Omental fat pad (tissue), 4 donors: ENCODE data around the gene FAM98B. TPM values are rescaled to one million over a fixed set of nuclear protein-coding genes. Genes with fewer than 3 reads are reported as not detected.

Source experiments
- ATAC-seq: fragments of 150-250 bp; one replicate; pipeline ENCODE4 v1.9.1; 2016; ENCODE audit warnings: mild to moderate bottlenecking, moderate library complexity; ENCODE audit not compliant: low FRiP score
- DNase-seq: peaks from one replicate; pipeline ENCODE4 v3.0.0-alpha.2; 2019; ENCODE audit warnings: low spot score
- total RNA-seq, 4 donors: library from RNA; depleted of rRNA; stranded (reverse); fragments of >200 nt; gene quantifications; one replicate each; pipeline ENCODE4 v1.1.0, GENCODE V29; 2016
- TF ChIP-seq, protein P1 (sequence below), 3 donors: fragments of 450-650 bp; IDR thresholded peaks; one replicate each; pipeline ENCODE4 v1.5.1; 2016 to 2017; ENCODE audit warnings: antibody characterized with exemption in 3 of 3, mild to moderate bottlenecking in 3 of 3, moderate library complexity in 2 of 3

FAM98B gene
- total RNA-seq, 4 donors from 2014 or later, result 7.6 to 18.3 (median 10.7) TPM

DNA sequence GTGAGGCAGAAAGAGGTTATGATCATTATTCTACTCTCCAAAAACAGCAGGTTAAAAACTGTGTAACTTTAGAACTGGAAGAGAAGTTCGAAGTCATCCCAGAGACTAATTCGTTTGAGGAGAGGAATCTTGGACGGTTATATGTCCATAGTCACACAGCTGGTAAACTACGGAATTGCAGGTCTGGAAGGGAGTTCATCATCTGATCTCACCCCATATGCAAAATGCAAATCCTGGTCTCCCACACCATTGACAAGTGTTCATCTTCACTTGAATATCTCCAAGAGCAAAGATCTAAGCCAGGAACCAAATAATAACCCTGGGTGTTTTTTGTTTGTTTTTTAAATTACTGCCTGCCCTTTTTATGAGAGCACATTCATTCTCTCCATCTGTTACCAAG is 53.1 kb downstream of the FAM98B start:
- TF ChIP-seq, protein P1, sequence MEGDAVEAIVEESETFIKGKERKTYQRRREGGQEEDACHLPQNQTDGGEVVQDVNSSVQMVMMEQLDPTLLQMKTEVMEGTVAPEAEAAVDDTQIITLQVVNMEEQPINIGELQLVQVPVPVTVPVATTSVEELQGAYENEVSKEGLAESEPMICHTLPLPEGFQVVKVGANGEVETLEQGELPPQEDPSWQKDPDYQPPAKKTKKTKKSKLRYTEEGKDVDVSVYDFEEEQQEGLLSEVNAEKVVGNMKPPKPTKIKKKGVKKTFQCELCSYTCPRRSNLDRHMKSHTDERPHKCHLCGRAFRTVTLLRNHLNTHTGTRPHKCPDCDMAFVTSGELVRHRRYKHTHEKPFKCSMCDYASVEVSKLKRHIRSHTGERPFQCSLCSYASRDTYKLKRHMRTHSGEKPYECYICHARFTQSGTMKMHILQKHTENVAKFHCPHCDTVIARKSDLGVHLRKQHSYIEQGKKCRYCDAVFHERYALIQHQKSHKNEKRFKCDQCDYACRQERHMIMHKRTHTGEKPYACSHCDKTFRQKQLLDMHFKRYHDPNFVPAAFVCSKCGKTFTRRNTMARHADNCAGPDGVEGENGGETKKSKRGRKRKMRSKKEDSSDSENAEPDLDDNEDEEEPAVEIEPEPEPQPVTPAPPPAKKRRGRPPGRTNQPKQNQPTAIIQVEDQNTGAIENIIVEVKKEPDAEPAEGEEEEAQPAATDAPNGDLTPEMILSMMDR (IDR thresholded peaks at IDR 0.05), result no peak
- DNase-seq (no peak), ATAC-seq (no peak)

DNA sequence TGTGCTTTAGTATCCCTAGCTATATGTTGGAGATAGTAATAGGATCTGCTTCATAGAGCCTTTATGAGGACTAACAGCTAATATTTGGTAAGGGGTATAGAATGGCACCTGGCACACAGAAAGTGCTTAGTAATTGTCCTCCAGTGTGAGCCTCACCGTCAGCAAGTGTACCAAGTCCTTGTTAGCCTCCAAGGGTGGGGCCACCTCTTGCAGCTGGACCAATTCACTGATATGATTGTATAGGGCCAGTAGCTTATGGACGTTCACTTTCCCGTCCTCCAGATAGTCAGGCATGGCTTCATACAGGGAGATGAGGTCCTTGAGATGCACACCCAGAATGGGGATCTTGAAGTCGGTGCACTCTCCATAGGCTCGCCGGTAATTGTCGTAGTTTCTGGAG is 53.6 kb downstream of the FAM98B start:
- TF ChIP-seq, protein P1 (IDR thresholded peaks at IDR 0.05), result no peak
- ATAC-seq, result no peak

DNA sequence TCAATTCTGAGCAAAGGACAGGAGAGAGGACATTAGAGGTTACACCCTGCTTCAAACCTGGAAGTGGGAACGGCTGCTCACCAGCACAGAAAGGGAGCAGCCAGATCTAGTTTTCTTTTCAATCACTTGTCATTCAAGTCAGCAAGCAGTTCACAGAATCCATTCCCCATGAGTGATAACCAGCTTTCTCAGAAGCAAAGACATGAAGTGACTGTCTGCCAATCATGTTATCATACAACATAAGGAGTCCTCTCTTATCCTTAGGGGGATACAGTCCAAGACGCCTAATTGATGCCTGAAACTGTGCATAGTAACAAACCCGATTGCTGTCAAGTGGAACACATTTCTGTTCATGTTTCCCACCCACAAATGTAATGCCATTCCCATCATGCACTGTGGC is 54.7 kb downstream of the FAM98B start:
- ATAC-seq, result no peak
- TF ChIP-seq, protein P1 (IDR thresholded peaks at IDR 0.05), result no peak
- DNase-seq, result no peak

More for the DNA sequence above, 53.6 kb downstream of the FAM98B start:
- no peak for DNase-seq

DNA sequence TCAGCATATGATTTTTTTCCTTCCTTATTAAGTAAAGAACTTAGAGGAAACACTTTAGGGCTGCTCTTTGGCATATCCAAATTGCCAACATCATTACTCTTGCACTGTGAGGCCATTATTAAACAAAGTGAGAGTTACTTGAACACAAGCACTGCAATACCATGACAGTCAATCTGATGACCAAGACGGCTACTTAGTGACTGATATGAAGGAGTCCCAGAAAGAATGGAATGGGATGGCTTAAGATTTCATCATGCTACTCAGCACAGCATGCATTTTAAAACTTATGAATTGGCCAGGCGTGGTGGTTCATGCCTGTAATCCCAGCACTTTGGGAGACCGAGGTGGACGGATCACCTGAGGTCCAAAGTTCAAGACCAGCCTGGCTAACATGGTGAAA is 55.2 kb downstream of the FAM98B start:
- no peak for ATAC-seq
- no peak for DNase-seq
- TF ChIP-seq, protein P1 (IDR thresholded peaks at IDR 0.05), result no peak

DNA sequence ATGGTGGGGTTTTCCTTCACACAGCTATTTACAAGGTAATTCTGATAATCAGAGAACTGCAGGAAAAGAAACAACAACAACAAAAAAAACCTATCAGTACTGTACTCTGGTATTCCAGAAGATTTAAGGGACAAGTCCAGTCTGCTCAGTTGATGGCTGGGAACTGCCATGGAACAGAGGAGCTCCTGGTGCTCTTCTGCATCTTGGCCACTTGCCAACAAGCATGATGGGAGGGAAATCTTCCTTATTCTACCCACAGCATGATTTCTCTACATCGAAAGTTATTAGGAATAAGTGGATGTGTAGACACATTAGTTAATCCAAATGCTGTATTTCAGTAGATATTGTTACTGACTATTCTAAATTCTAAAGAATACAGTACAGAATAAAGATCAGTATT is 59.0 kb downstream of the FAM98B start:
- ATAC-seq (no peak), DNase-seq (no peak)
- TF ChIP-seq, protein P1 (IDR thresholded peaks at IDR 0.05), result no peak

DNA sequence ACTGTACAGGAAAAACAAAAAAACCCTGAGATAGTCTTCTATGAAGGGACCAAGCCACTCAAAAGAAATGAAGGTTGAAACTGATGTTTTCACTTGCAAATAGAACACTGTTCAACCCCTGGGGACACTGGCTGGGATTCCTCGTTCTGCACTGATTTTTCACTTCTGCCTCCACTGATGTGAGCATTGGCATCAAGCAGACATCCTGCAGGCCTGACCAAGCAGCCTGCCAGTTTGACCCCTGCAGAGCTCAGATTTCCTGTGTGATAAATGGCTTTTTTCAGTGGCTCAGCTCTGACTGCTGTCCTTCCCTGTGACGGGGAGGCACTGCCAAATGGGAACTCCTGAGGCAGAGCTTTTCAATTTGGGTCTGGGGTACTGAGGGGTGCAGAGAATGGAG is 60.7 kb downstream of the FAM98B start:
- TF ChIP-seq, protein P1 (IDR thresholded peaks at IDR 0.05), result no peak
- ATAC-seq (no peak), DNase-seq (no peak)

DNA sequence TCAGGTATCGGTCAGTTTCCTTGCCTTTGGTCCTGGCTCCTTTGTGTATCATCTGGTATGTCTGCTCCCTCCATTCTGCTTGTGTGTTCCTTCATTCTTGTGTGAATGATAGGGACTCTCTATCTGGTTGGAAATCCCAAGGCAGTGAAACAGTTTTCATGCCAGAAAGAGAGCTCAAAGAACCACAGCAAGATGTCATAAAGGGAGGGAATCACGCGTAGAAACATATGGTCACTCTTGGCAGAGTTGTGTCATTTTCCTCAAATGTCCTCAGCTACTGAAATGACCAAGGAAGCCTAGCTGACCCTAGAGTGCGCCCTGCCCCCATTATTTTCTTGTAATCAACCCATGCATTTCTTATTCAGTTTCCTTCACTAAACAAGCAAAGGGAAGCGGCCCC is 62.7 kb downstream of the FAM98B start:
- TF ChIP-seq, protein P1 (IDR thresholded peaks at IDR 0.05), result no peak
- ATAC-seq, result no peak

More for the DNA sequence above, 62.7 kb downstream of the FAM98B start:
- no peak for DNase-seq
